Astrocyte of the hippocampus (primary cell): Measurements from ENCODE around the gene PDXDC1.
"Not testable (repeated sequence)": the region's sequence is repeated elsewhere in the genome, so short reads cannot be mapped to it uniquely, and the experiment has no call there.

Experiments
- DNase-seq: peaks from one replicate; pipeline ENCODE4 v3.0.0; 2011; ENCODE audit warnings: low read depth, low spot score

PDXDC1 gene

GRCh38 chr16:14973785-14974322 is 972 bp upstream of the PDXDC1 start:
- DNase-seq = not testable (repeated sequence)

GRCh38 chr16:14974331-14974655 is 533 bp upstream of the PDXDC1 start:
- peak; percentile 74 for DNase-seq

- peak; percentile 19 for DNase-seq
Measured at GRCh38 chr16:14975418-14976194, 780 bp downstream of the PDXDC1 start.

GRCh38 chr16:14976971-14977736 is 2.3 kb downstream of the PDXDC1 start:
- not testable (repeated sequence) for DNase-seq

GRCh38 chr16:14978281-14978680 is 3.5 kb downstream of the PDXDC1 start:
- not testable (repeated sequence) for DNase-seq

- DNase-seq = not testable (repeated sequence)
Measured at GRCh38 chr16:14978908-14979307, 4.1 kb downstream of the PDXDC1 start.

- not testable (repeated sequence) for DNase-seq
Measured at GRCh38 chr16:14981234-14981633, 6.4 kb downstream of the PDXDC1 start.

GRCh38 chr16:14982521-14982920 is 7.7 kb downstream of the PDXDC1 start:
- not testable (repeated sequence) for DNase-seq

- DNase-seq = not testable (repeated sequence)
Measured at GRCh38 chr16:14988092-14988491, 13.3 kb downstream of the PDXDC1 start.

- not testable (repeated sequence) for DNase-seq
Measured at GRCh38 chr16:14988661-14989191, 13.9 kb downstream of the PDXDC1 start.

GRCh38 chr16:14989291-14990281 is 14.8 kb downstream of the PDXDC1 start:
- peak; percentile 56 for DNase-seq

- DNase-seq = not testable (repeated sequence)
Measured at GRCh38 chr16:14993277-14994151, 18.7 kb downstream of the PDXDC1 start.

GRCh38 chr16:14996702-14997101 is 21.9 kb downstream of the PDXDC1 start:
- peak; percentile 30 for DNase-seq

GRCh38 chr16:14998300-14998699 is 23.5 kb downstream of the PDXDC1 start:
- DNase-seq = not testable (repeated sequence)

GRCh38 chr16:14999845-15000244 is 25.0 kb downstream of the PDXDC1 start:
- DNase-seq = not testable (repeated sequence)

GRCh38 chr16:15002448-15002847 is 27.6 kb downstream of the PDXDC1 start:
- DNase-seq = not testable (repeated sequence)

GRCh38 chr16:15005357-15006132 is 30.7 kb downstream of the PDXDC1 start:
- DNase-seq = not testable (repeated sequence)

- not testable (repeated sequence) for DNase-seq
Measured at GRCh38 chr16:15008647-15009046, 33.8 kb downstream of the PDXDC1 start.

GRCh38 chr16:15012941-15013340 is 38.1 kb downstream of the PDXDC1 start:
- DNase-seq = not testable (repeated sequence)
